Common myeloid progenitor, CD34-positive (primary cell): ENCODE data around the gene LCE1A.

Source experiments
- CTCF ChIA-PET: fragments of 350-600 bp; sonication (Branson Sonifier 250); formaldehyde crosslinking; loops from one replicate; lab custom pipeline; 2021; ENCODE audit warnings: antibody characterized with exemption; lab: Charles Lee
- POLR2A ChIA-PET: fragments of 350-600 bp; sonication (Branson Sonifier 250); formaldehyde crosslinking; loops from one replicate; lab custom pipeline; 2021; ENCODE audit warnings: antibody characterized with exemption; lab: Charles Lee
- DNase-seq, 3 donors: peaks; one replicate each; pipeline versions ENCODE4 v3.0.0 to v3.0.0-alpha.2; 2013
- H3K27ac ChIP-seq, 2 experiments: 1 replicate in 1 of 2; 2 replicates in 1 of 2; pipeline ENCODE4 v1.7.0; 2013; ENCODE audit warnings: inconsistent platforms in 2 of 2, low read length in 2 of 2, mild to moderate bottlenecking in 2 of 2, low read depth in 1 of 2, moderate library complexity in 1 of 2; ENCODE audit not compliant: severe bottlenecking in 2 of 2, insufficient read depth in 1 of 2, poor library complexity in 1 of 2
- H3K27me3 ChIP-seq, 5 experiments: replicated peaks in 2 of 5; 1 replicate in 3 of 5; 2 replicates in 2 of 5; pipeline versions ENCODE4 v1.6.1 to v1.7.0; 2013; ENCODE audit warnings: low read length in 4 of 5, mild to moderate bottlenecking in 2 of 5, moderate library complexity in 2 of 5, inconsistent platforms in 1 of 5; ENCODE audit not compliant: insufficient read depth in 5 of 5, control insufficient read depth in 4 of 5
- H3K36me3 ChIP-seq, 4 experiments: 1 replicate in 2 of 4; 2 replicates in 2 of 4; pipeline versions ENCODE4 v1.6.1 to v1.7.0; 2013; ENCODE audit warnings: low read length in 3 of 4, control low read depth in 1 of 4, mild to moderate bottlenecking in 1 of 4; ENCODE audit not compliant: control insufficient read depth in 4 of 4, insufficient read depth in 4 of 4
- H3K4me1 ChIP-seq, 4 experiments: 1 replicate in 3 of 4; 2 replicates in 1 of 4; pipeline versions ENCODE4 v1.6.1 to v1.7.1; 2013; ENCODE audit warnings: low read length in 3 of 4, mild to moderate bottlenecking in 3 of 4, control low read depth in 1 of 4, inconsistent platforms in 1 of 4, moderate library complexity in 1 of 4; ENCODE audit not compliant: control insufficient read depth in 4 of 4, insufficient read depth in 4 of 4; ENCODE audit errors: control extremely low read depth in 1 of 4
- H3K4me3 ChIP-seq, 7 experiments: 1 replicate in 4 of 7; 2 replicates in 3 of 7; pipeline versions ENCODE4 v1.5.1 to v1.7.0; 2013; ENCODE audit warnings: mild to moderate bottlenecking in 7 of 7, low read length in 6 of 7, moderate library complexity in 6 of 7, inconsistent platforms in 2 of 7, low read depth in 2 of 7, control low read depth in 1 of 7; ENCODE audit not compliant: insufficient read depth in 4 of 7, control insufficient read depth in 1 of 7; ENCODE audit errors: extremely low read depth in 1 of 7
- H3K9me3 ChIP-seq, 5 experiments: 1 replicate in 4 of 5; 2 replicates in 1 of 5; pipeline versions ENCODE4 v1.6.1 to v1.7.1; 2013; ENCODE audit warnings: low read length in 4 of 5, mild to moderate bottlenecking in 2 of 5, inconsistent platforms in 1 of 5, low read depth in 1 of 5, moderate library complexity in 1 of 5; ENCODE audit not compliant: control insufficient read depth in 4 of 5, insufficient read depth in 2 of 5; ENCODE audit errors: control extremely low read depth in 1 of 5
- WGBS: methylation state at CpG from one replicate; pipeline ENCODE4 v1.1.5; 2013; ENCODE audit not compliant: insufficient coverage; 5-methylcytosine and 5-hydroxymethylcytosine counted together

Gene LCE1A

GRCh38 chr1:152806576-152806975, 20.7 kb upstream of the LCE1A start, which contains the start of gene LCE1C:
TSS of gene LCE1C (minus strand) at chr1:152806651. CDS start at chr1:152805478, 1,173 bp downstream.
- Histone ChIP-seq H3K27ac (no peak within 1 kb of the TSS), H3K9me3 (no peaks in the 10 kb centered on the region), H3K27me3 (peaks cover 0 to 13% (median 2%) of the 10 kb centered on the region in 5 experiments), H3K36me3 (no peaks in the 10 kb centered on the region), H3K4me3 (no peak within 1 kb of the TSS), H3K4me1 (no peaks in the 10 kb centered on the region)
- WGBS = 83% methylated on average over 2 of the region's 3 CpGs
- POLR2A ChIA-PET = no interaction called here
- DNase-seq = no peak
- CTCF ChIA-PET = no interaction called here

DNA sequence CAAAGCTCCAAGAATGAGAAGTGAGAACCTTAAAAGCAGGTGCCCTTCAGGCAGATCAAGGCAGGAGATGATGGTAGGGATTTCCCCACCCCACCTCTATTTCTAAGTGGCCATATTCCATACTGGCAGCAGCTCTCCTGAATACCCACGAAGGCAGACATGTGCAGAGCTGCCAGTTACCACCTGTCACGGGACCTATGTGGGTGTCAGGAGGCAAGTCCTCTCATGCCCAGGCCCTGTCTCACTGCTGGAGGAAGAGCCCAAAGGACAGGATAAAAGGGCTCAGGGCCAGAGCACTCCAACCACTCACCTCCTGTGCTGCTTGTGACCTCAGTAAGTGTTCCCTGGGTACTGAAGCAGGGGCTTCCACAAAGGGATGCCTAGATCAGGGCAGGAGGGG, 16.2 kb upstream of the LCE1A start:
- Histone ChIP-seq H3K27me3 (peaks cover 0 to 6% (median 2%) of the 10 kb centered on the region in 5 experiments), H3K4me3 (no peak overlapping the region), H3K4me1 (no peaks in the 10 kb centered on the region), H3K36me3 (no peaks in the 10 kb centered on the region), H3K27ac (no peak overlapping the region), H3K9me3 (no peaks in the 10 kb centered on the region)
- DNase-seq = no peak
- ChIA-PET POLR2A (no interaction called here), CTCF (no interaction called here)
- 72% methylated on average over 2 of the region's 2 CpGs for WGBS

DNA sequence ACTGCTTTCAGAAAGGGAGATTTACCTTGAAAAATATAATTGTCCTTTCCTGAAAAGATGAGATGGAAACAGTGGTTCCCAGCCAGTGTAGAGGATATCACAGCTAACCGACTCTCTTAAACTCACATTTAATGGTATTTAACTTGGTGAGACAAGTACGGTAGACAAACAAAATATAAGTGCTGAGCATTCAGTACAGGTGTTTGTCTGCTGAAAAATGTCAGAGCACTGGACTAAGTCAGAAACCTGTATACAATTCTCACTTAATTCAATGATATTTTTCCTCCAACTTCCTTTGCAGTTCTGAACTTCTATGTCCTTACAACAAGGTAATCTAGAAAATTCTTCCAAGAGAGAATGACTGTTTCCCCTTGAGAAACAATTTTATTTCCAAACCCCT, 15.6 kb upstream of the LCE1A start, which contains the start of gene LCE1B:
Gene LCE1B, plus strand, starts transcription at position 301 of the 400 bp plus-strand sequence. CDS start 476 bp downstream, outside the sequence.
- H3K4me1 ChIP-seq = no peaks in the 10 kb centered on the region
- DNase-seq = no peak
- H3K27me3 ChIP-seq = peaks cover 0 to 6% (median 2%) of the 10 kb centered on the region in 5 experiments
- ChIA-PET POLR2A (no interaction called here), CTCF (no interaction called here)
- no peaks in the 10 kb centered on the region for H3K9me3 ChIP-seq
- WGBS = 100% methylated on average over 2 of the region's 2 CpGs
- H3K36me3 ChIP-seq = no peaks in the 10 kb centered on the region
- no peak within 1 kb of the TSS for H3K4me3 ChIP-seq
- no peak within 1 kb of the TSS for H3K27ac ChIP-seq

GRCh38 chr1:152817309-152817708, 10.0 kb upstream of the LCE1A start:
- Histone ChIP-seq H3K4me3 (no peak overlapping the region), H3K36me3 (no peaks in the 10 kb centered on the region), H3K27me3 (peaks cover 0 to 1% (median 0%) of the 10 kb centered on the region in 5 experiments), H3K4me1 (no peaks in the 10 kb centered on the region), H3K9me3 (no peaks in the 10 kb centered on the region), H3K27ac (no peak overlapping the region)
- 93% methylated on average over 6 of the region's 6 CpGs for WGBS
- ChIA-PET POLR2A (no interaction called here), CTCF (no interaction called here)
- DNase-seq = no peak

- Histone ChIP-seq H3K27me3 (peaks cover 0 to 13% (median 8%) of the 10 kb centered on the region in 5 experiments), H3K9me3 (no peaks in the 10 kb centered on the region), H3K4me1 (no peaks in the 10 kb centered on the region), H3K27ac (no peak overlapping the region), H3K36me3 (no peaks in the 10 kb centered on the region), H3K4me3 (no peak overlapping the region)
- ChIA-PET POLR2A (no interaction called here), CTCF (no interaction called here)
- DNase-seq = no peak
- WGBS = no CpG with 5 or more reads among the region's 5 CpGs
Measured at GRCh38 chr1:152823294-152823693, 4.0 kb upstream of the LCE1A start.

- H3K4me1 ChIP-seq = no peaks in the 10 kb centered on the region
- POLR2A ChIA-PET = no interaction called here
- no peak overlapping the region for H3K27ac ChIP-seq
- H3K9me3 ChIP-seq = no peaks in the 10 kb centered on the region
- CTCF ChIA-PET = no interaction called here
- DNase-seq = no peak
- H3K4me3 ChIP-seq = no peak overlapping the region
- no peaks in the 10 kb centered on the region for H3K36me3 ChIP-seq
- H3K27me3 ChIP-seq = peaks cover 0 to 13% (median 10%) of the 10 kb centered on the region in 5 experiments
Measured at GRCh38 chr1:152824964-152825363, 2.3 kb upstream of the LCE1A start.

- H3K4me3 ChIP-seq = no peak overlapping the region
- 73% methylated on average over 2 of the region's 2 CpGs for WGBS
- DNase-seq = no peak
- H3K36me3 ChIP-seq = no peaks in the 10 kb centered on the region
- H3K27me3 ChIP-seq = peaks cover 0 to 3% (median 2%) of the 10 kb centered on the region in 5 experiments
- POLR2A ChIA-PET = no interaction called here
- no peak overlapping the region for H3K27ac ChIP-seq
- CTCF ChIA-PET = no interaction called here
- no peaks in the 10 kb centered on the region for H3K4me1 ChIP-seq
- H3K9me3 ChIP-seq = no peaks in the 10 kb centered on the region
Measured at GRCh38 chr1:152836870-152837269, 9.6 kb downstream of the LCE1A start.
